Esophagus squamous epithelium (tissue), 5 donors: ENCODE measurements around the gene CXCR3. TPM values are rescaled to one million over a fixed set of nuclear protein-coding genes. Genes with fewer than 3 reads are reported as not detected.

Experiments used
- DNase-seq: peaks from one replicate; lab custom pipeline; 2025; lab: John Stamatoyannopoulos, UW
- H3K27ac ChIP-seq, 4 donors: fragments of 200-600 bp; sonication (generic); one replicate each; pipeline ENCODE4 v1.5.1; 2016 to 2019; ENCODE audit warnings: mild to moderate bottlenecking in 1 of 4
- H3K27me3 ChIP-seq, 4 donors: fragments of 200-600 bp; sonication (generic); 1 replicate in 3 of 4; 2 replicates in 1 of 4; pipeline versions ENCODE4 v1.5.1 to v1.6.0; 2017 to 2021; ENCODE audit warnings: antibody characterized with exemption in 1 of 4
- H3K36me3 ChIP-seq, 3 donors: fragments of 200-600 bp; sonication (generic); one replicate each; pipeline ENCODE4 v1.5.1; 2016 to 2019
- H3K4me1 ChIP-seq, 3 donors: fragments of 200-600 bp; sonication (generic); one replicate each; pipeline ENCODE4 v1.5.1; 2017 to 2019
- H3K4me3 ChIP-seq, 4 donors: fragments of 200-600 bp; sonication (generic); 1 replicate in 3 of 4; 2 replicates in 1 of 4; pipeline ENCODE4 v1.5.1; 2016 to 2019; ENCODE audit warnings: mild to moderate bottlenecking in 2 of 4, moderate library complexity in 1 of 4
- H3K9me3 ChIP-seq, 3 donors: fragments of 200-600 bp; sonication (generic); one replicate each; pipeline ENCODE4 v1.5.1; 2016 to 2019
- CTCF ChIP-seq, 6 experiments: fragments of 450-650 bp in 4 of 6; fragments of 200-600 bp in 2 of 6; sonication (generic) in 2 of 6; IDR thresholded peaks; one replicate each; pipeline ENCODE4 v1.5.1; 2016 to 2019; ENCODE audit warnings: antibody characterized with exemption in 6 of 6, mild to moderate bottlenecking in 4 of 6, moderate library complexity in 4 of 6
- POLR2A ChIP-seq, 4 donors: fragments of 450-650 bp; IDR thresholded peaks; one replicate each; pipeline ENCODE4 v1.6.1; 2017; ENCODE audit warnings: antibody characterized with exemption in 4 of 4, mild to moderate bottlenecking in 4 of 4, moderate library complexity in 3 of 4
- WGBS, 2 donors: methylation state at CpG; one replicate each; pipeline ENCODE4 v1.1.5; 2018; 5-methylcytosine and 5-hydroxymethylcytosine counted together
- intact Hi-C: fragments of 100-400 bp; cut with DNase I; formaldehyde crosslinking; loops from one replicate; pipeline ENCODE4 v1.15.0; 2022
- total RNA-seq, 4 donors: library from RNA; depleted of rRNA; stranded (reverse); fragments of >200 nt; gene quantifications; one replicate each; pipeline ENCODE4 v1.1.0, GENCODE V29; 2016
- donor health status: DM: yes; HTN: yes; CAD: no.

The CXCR3 gene
- total RNA-seq, 4 donors from 2014 or later: 1.3 TPM; not detected in 3

DNA sequence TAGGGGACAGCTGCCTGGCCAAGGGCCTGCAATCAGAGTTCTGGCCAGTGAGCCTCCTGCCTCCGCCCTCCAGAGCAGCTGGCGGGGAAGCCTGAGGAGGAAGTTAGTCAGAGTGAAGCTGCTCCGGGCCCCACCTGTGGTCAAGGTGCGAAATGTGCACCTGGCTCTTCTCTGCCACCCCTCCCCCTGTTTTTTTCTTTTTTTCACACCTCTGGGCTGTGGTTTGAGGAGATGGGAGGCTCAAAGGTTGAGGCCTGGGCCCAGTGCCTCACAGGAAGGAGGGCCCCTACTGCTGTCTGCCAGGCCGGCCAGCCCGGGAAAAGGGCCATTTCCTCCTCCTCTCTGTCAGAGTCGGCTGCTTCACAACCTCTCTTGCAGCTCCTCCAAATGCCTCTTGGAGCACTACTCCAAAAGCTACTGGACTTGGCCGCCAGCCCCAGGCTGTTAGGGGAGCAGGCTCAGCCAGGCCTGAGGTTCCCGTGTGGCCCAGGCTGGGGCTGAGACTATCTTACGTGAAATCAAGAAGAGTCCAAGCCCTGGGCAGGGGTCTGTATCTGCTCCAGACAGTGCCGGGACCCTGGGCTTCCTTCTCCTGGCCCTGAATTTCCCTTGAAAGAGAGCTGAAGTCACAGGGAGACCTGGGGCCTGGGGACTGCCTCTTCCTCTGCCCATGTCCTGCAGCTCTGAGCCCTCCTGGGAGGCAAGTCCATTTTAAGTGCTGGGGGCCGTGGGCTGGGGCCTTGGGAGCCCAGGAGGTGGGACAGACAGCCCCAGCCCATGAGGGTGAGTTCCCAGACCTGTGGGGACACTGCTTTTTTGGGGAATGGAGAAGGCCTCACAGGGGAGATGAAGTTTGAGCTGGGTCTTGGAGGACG is 4.5 kb upstream of the CXCR3 start:
- Histone ChIP-seq H3K4me3 (no peak overlapping the region), H3K27ac (peak overlapping the region; percentile 49 to 70 (median 62)), H3K36me3 (no peaks in the 10 kb centered on the region), H3K27me3 (no peaks in the 10 kb centered on the region), H3K9me3 (no peaks in the 10 kb centered on the region), H3K4me1 (peaks cover 0 to 33% (median 12%) of the 10 kb centered on the region in 3 donors)
- DNase-seq: no peak
- intact Hi-C loops: no loop called here
- 32% methylated on average over 6 of the region's 13 CpGs; no CpG with 5 or more reads in 1 of the 2 donors for WGBS, 2 donors
- TF ChIP-seq CTCF (IDR thresholded peaks at IDR 0.05): peak in 4 of 6 experiments; percentile 12 to 27 (median 20)
- TF ChIP-seq POLR2A (IDR thresholded peaks at IDR 0.05): no peak

DNA sequence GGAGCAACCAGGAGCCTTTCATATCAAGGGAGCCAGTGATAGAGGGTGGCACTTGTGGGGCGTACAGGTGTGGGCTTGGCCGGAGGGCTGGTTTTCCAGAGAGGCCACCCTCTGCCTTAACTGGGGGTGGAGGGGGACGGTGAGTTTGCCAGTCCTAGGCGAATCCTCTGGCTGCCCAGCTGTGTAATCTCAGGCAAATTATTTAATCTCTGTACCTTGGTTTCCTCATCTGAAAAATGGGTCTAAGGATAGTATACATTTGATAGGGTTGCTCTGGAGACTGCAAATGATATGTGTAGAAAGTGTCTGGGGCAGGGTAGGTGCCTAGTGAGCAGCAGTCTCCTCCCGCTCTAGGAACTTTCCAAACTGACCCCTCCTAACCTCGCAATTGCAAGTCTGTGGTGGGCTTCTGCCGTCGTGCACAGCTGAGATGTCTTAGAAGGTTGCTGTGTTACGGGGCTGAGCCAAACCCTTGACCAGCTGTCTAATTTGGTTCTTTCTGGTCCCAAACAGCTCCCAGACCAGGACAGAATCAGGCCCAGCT is 3.8 kb upstream of the CXCR3 start:
- intact Hi-C loops: no loop called here
- WGBS, 2 donors: 82 to 84% methylated on average over 3 to 4 of the region's 9 CpGs
- Histone ChIP-seq H3K27me3 (no peaks in the 10 kb centered on the region), H3K9me3 (no peaks in the 10 kb centered on the region), H3K36me3 (no peaks in the 10 kb centered on the region), H3K4me3 (no peak overlapping the region), H3K27ac (peak overlapping the region; percentile 49 to 70 (median 62)), H3K4me1 (peaks cover 0 to 33% (median 12%) of the 10 kb centered on the region in 3 donors)
- no peak for DNase-seq
- TF ChIP-seq POLR2A (IDR thresholded peaks at IDR 0.05) (no peak), CTCF (IDR thresholded peaks at IDR 0.05) (no peak)

- WGBS, 2 donors: 69% methylated on average over 5 of the region's 6 CpGs; no CpG with 5 or more reads in 1 of the 2 donors
- peaks cover 0 to 30% (median 12%) of the 10 kb centered on the region in 3 donors for H3K4me1 ChIP-seq
- H3K36me3 ChIP-seq: no peaks in the 10 kb centered on the region
- H3K27ac ChIP-seq: peak overlapping the region in 3 of 4 donors; percentile 49 to 70 (median 63)
- no peaks in the 10 kb centered on the region for H3K9me3 ChIP-seq
- no peak overlapping the region for H3K4me3 ChIP-seq
- no peak for TF ChIP-seq POLR2A (IDR thresholded peaks at IDR 0.05)
- TF ChIP-seq CTCF (IDR thresholded peaks at IDR 0.05): no peak
- intact Hi-C loops: no loop called here
- no peaks in the 10 kb centered on the region for H3K27me3 ChIP-seq
- no peak for DNase-seq
These were observed 3.3 kb upstream of the CXCR3 start for GRCh38 chrX:71621603-71622002.

- intact Hi-C loops: no loop called here
- no peaks in the 10 kb centered on the region for H3K27me3 ChIP-seq
- no peaks in the 10 kb centered on the region for H3K9me3 ChIP-seq
- H3K4me1 ChIP-seq: peaks cover 0 to 28% (median 12%) of the 10 kb centered on the region in 3 donors
- TF ChIP-seq POLR2A (IDR thresholded peaks at IDR 0.05): no peak
- no peak for TF ChIP-seq CTCF (IDR thresholded peaks at IDR 0.05)
- H3K4me3 ChIP-seq: no peak overlapping the region
- WGBS, 2 donors: 57% methylated on average over 1 of the region's 1 CpG; no CpG with 5 or more reads in 1 of the 2 donors
- H3K36me3 ChIP-seq: no peaks in the 10 kb centered on the region
- H3K27ac ChIP-seq: no peak overlapping the region
- DNase-seq: no peak
These were observed 1.7 kb upstream of the CXCR3 start for GRCh38 chrX:71619986-71620385.

- no peaks in the 10 kb centered on the region for H3K27me3 ChIP-seq
- H3K9me3 ChIP-seq: no peaks in the 10 kb centered on the region
- TF ChIP-seq POLR2A (IDR thresholded peaks at IDR 0.05) (no peak), CTCF (IDR thresholded peaks at IDR 0.05) (no peak)
- no peak overlapping the region for H3K27ac ChIP-seq
- no peak overlapping the region for H3K4me3 ChIP-seq
- intact Hi-C loops: no loop called here
- 66 to 70% methylated on average over 8 of the region's 8 CpGs for WGBS, 2 donors
- peaks cover 0 to 28% (median 12%) of the 10 kb centered on the region in 3 donors for H3K4me1 ChIP-seq
- DNase-seq: no peak
- H3K36me3 ChIP-seq: peaks cover 0 to 8% (median 0%) of the 10 kb centered on the region in 3 donors
These were observed 882 bp upstream of the CXCR3 start for GRCh38 chrX:71619193-71619592.
